Loucy (cell line): ENCODE measurements around the gene CCS.
"Not testable (repeated sequence)": the region's sequence is repeated elsewhere in the genome, so short reads cannot be mapped to it uniquely, and the experiment has no call there.

Source experiments
- H2AFZ ChIP-seq: fragments of 200-600 bp; sonication (generic); 2 replicates; pipeline ENCODE4 v1.6.0; 2016; ENCODE audit warnings: antibody characterized with exemption, mild to moderate bottlenecking, low read length, moderate library complexity
- H3F3A ChIP-seq: fragments of 200-600 bp; 2 replicates; pipeline ENCODE4 v1.6.0; 2016; ENCODE audit warnings: antibody characterized with exemption, low read depth, mild to moderate bottlenecking
- H3K27me3 ChIP-seq: fragments of 200-600 bp; sonication (generic); 2 replicates; pipeline ENCODE4 v1.6.1; 2014; ENCODE audit warnings: low read length, mild to moderate bottlenecking; ENCODE audit not compliant: insufficient read depth, poor library complexity, severe bottlenecking
- H3K36me3 ChIP-seq: fragments of 200-600 bp; sonication (generic); 2 replicates; pipeline ENCODE4 v1.6.1; 2016; ENCODE audit warnings: low read length; ENCODE audit not compliant: insufficient read depth
- H3K4me1 ChIP-seq: fragments of 200-600 bp; sonication (generic); 2 replicates; pipeline ENCODE4 v1.5.1; 2014; ENCODE audit warnings: low read length, mild to moderate bottlenecking; ENCODE audit not compliant: insufficient read depth, poor library complexity, severe bottlenecking
- H3K4me2 ChIP-seq: fragments of 200-600 bp; sonication (generic); 2 replicates; pipeline ENCODE4 v1.6.0; 2014; ENCODE audit warnings: antibody characterized with exemption, low read length, low read depth, mild to moderate bottlenecking; ENCODE audit not compliant: poor library complexity, severe bottlenecking
- H3K4me3 ChIP-seq: fragments of 200-600 bp; sonication (generic); 2 replicates; pipeline ENCODE4 v1.5.1; 2014; ENCODE audit warnings: low read length, mild to moderate bottlenecking, mixed read lengths; ENCODE audit not compliant: poor library complexity, severe bottlenecking
- H3K79me2 ChIP-seq: fragments of 200-600 bp; sonication (generic); 2 replicates; pipeline ENCODE4 v1.6.1; 2014; ENCODE audit warnings: low read length; ENCODE audit not compliant: insufficient read depth
- H3K9ac ChIP-seq: fragments of 200-600 bp; sonication (generic); 2 replicates; pipeline ENCODE4 v1.6.0; 2014; ENCODE audit warnings: mild to moderate bottlenecking, low read depth, low read length, moderate library complexity; ENCODE audit not compliant: poor library complexity, severe bottlenecking
- H3K9me2 ChIP-seq: fragments of 200-600 bp; sonication (generic); replicated peaks from 2 replicates; pipeline ENCODE4 v1.6.1; 2016; ENCODE audit warnings: low read depth, low read length, mixed read lengths
- H3K9me3 ChIP-seq: fragments of 200-600 bp; sonication (generic); 2 replicates; pipeline ENCODE4 v1.6.1; 2014; ENCODE audit warnings: mild to moderate bottlenecking, antibody characterized with exemption, low read length, low read depth; ENCODE audit not compliant: insufficient read depth
- H4K20me1 ChIP-seq: fragments of 200-600 bp; sonication (generic); 2 replicates; pipeline ENCODE4 v1.6.0; 2014; ENCODE audit warnings: antibody characterized with exemption, low read length, mild to moderate bottlenecking; ENCODE audit not compliant: insufficient read depth, poor library complexity, severe bottlenecking
- CTCF ChIP-seq: fragments of 200-600 bp; sonication (generic); conservative IDR thresholded peaks from 2 replicates; pipeline ENCODE4 v1.5.1; 2014; ENCODE audit warnings: mild to moderate bottlenecking, antibody characterized with exemption, low read length
- EZH2phosphoT487 ChIP-seq: fragments of 200-600 bp; IDR thresholded peaks from 2 replicates; pipeline ENCODE4 v1.6.1; 2018; ENCODE audit warnings: antibody characterized with exemption, mild to moderate bottlenecking, moderate library complexity, borderline replicate concordance

Gene CCS

GRCh38 chr11:66586136-66586535 lies 6.8 kb upstream of the CCS start:
- Histone ChIP-seq H3K9me3 (no peaks in the 10 kb centered on the region; the same call in 1 of the 2 replicates), H3K79me2 (no peaks in the 10 kb centered on the region), H3K36me3 (no peaks in the 10 kb centered on the region), H3K9me2 (no peaks in the 10 kb centered on the region), H3K27me3 (no peaks in the 10 kb centered on the region), H3K4me1 (no peaks in the 10 kb centered on the region), H3K4me2 (no peak overlapping the region), H3F3A (no peaks in the 10 kb centered on the region), H2AFZ (no peak overlapping the region), H3K4me3 (no peak overlapping the region), H3K9ac (no peak overlapping the region), H4K20me1 (no peaks in the 10 kb centered on the region)
- TF ChIP-seq EZH2phosphoT487 = no peak
- TF ChIP-seq CTCF = no peak

- H4K20me1 ChIP-seq, H3K27me3 ChIP-seq, H3K36me3 ChIP-seq, H3K9me3 ChIP-seq, H3F3A ChIP-seq, H3K4me3 ChIP-seq, H3K4me1 ChIP-seq, H3K9me2 ChIP-seq, H3K79me2 ChIP-seq, H3K4me2 ChIP-seq, H2AFZ ChIP-seq, H3K9ac ChIP-seq: not testable (repeated sequence)
These were observed 3.7 kb upstream of the CCS start for GRCh38 chr11:66589315-66589714.

GRCh38 chr11:66589996-66590675 lies 2.8 kb upstream of the CCS start:
- H3F3A ChIP-seq = no peaks in the 10 kb centered on the region
- H3K9me2 ChIP-seq = no peaks in the 10 kb centered on the region
- no peak overlapping the region for H3K4me2 ChIP-seq
- H3K27me3 ChIP-seq = no peaks in the 10 kb centered on the region
- TF ChIP-seq CTCF (no peak), EZH2phosphoT487 (no peak)
- no peak overlapping the region for H3K4me3 ChIP-seq
- peaks cover 14% of the 10 kb centered on the region for H3K4me1 ChIP-seq
- H3K36me3 ChIP-seq = no peaks in the 10 kb centered on the region
- H2AFZ ChIP-seq = no peak overlapping the region
- H3K9ac ChIP-seq = no peak overlapping the region
- peaks cover 10% of the 10 kb centered on the region; the same call in 1 of the 2 replicates for H3K79me2 ChIP-seq
- no peaks in the 10 kb centered on the region for H3K9me3 ChIP-seq
- no peaks in the 10 kb centered on the region for H4K20me1 ChIP-seq

GRCh38 chr11:66591175-66591574 lies 1.8 kb upstream of the CCS start:
- Histone ChIP-seq H3K9ac (no peak overlapping the region), H4K20me1 (no peaks in the 10 kb centered on the region), H3K9me2 (no peaks in the 10 kb centered on the region)

More at GRCh38 chr11:66591175-66591574, 1.8 kb upstream of the CCS start:
- no peaks in the 10 kb centered on the region for H3K9me3 ChIP-seq
- no peak overlapping the region for H3K4me2 ChIP-seq
- TF ChIP-seq EZH2phosphoT487 (no peak), CTCF (no peak)
- H3K4me3 ChIP-seq = no peak overlapping the region
- H3K36me3 ChIP-seq = no peaks in the 10 kb centered on the region
- no peak overlapping the region for H2AFZ ChIP-seq
- peaks cover 10% of the 10 kb centered on the region; the same call in 1 of the 2 replicates for H3K79me2 ChIP-seq
- H3K27me3 ChIP-seq = no peaks in the 10 kb centered on the region
- H3F3A ChIP-seq = no peaks in the 10 kb centered on the region
- H3K4me1 ChIP-seq = peaks cover 14% of the 10 kb centered on the region
